NCI-H1092 (cell line): ENCODE results near the gene SAMD11.

Source experiments
- DNase-seq: peaks from one replicate; lab custom pipeline; 2025; lab: John Stamatoyannopoulos, UW

Gene SAMD11

DNA sequence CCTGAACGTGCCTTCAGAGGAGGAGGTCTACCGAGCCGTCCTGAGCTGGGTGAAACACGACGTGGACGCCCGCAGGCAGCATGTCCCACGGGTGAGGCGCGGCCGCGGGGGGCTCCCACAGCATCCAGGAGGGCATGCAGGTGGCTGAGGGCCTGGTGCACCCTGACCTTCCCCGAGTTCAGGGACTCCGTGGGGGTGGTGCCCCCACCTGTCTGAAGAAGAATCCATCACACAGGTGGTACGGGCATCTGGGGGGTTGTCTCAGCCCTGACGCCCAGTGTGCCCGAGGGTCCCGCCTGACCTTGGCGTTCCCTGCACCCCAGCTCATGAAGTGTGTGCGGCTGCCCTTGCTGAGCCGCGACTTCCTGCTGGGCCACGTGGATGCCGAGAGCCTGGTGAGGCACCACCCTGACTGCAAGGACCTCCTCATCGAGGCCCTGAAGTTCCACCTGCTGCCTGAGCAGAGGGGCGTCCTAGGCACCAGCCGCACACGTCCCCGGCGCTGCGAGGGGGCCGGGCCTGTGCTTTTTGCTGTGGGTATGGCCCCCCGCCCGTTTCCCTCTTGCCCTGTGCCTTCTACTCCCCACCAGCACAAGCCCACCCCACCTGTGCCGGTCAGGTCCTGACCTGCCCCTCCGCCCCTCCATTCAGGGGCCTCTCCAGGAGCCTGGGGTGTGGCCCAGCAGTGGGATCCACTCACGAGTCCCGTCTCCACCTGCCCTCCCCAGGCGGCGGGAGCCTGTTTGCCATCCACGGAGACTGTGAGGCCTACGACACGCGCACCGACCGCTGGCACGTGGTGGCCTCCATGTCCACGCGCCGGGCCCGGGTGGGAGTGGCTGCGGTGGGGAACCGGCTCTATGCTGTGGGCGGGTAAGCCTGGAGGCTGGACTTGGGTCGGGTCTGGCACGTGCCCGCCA, 38.9 kb downstream of the SAMD11 start:
- no peak for DNase-seq

DNA sequence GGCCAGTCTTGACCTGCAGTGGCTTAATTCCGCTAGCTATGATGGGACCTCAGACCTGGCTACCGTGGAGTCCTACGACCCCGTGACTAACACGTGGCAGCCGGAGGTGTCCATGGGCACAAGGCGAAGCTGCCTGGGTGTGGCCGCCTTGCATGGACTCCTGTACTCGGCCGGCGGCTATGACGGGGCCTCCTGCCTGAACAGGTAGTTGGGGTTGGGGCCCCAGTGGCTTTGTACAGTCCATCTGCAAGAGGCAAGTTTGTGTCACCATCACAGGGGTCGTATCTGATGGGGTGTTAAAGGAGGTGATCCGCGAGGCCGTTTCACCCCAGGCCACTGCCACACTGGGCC, 39.6 kb downstream of the SAMD11 start:
- DNase-seq, result no peak

DNA sequence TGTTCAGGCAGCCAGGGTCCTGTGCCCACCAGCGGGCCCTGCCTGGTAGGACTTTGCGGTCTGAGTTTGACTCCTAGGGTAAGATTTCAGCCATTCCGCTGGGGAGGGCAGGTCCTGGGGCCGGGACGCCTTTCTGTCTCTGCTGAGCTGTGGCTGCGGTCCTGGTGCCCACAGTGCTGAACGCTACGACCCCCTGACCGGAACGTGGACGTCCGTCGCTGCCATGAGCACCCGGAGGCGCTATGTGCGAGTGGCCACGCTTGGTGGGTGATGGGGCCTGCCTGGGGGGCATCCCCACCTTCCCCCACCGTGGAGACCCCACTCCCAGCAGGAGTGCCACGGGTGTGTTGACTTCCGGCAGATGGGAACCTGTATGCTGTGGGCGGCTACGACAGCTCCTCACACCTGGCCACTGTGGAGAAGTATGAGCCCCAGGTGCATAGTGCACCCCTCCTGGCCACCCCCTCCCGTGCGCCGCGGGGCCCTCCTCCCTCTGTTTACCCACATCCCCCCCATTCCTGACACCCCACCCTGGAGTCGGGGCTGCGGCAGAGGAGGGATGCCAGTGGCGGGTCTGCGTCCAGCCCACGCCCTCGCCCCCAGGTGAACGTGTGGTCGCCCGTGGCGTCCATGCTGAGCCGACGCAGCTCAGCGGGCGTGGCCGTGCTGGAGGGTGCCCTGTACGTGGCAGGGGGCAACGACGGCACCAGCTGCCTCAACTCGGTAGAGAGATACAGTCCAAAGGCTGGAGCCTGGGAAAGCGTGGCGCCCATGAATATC, 40.2 kb downstream of the SAMD11 start:
- DNase-seq, result no peak

DNA sequence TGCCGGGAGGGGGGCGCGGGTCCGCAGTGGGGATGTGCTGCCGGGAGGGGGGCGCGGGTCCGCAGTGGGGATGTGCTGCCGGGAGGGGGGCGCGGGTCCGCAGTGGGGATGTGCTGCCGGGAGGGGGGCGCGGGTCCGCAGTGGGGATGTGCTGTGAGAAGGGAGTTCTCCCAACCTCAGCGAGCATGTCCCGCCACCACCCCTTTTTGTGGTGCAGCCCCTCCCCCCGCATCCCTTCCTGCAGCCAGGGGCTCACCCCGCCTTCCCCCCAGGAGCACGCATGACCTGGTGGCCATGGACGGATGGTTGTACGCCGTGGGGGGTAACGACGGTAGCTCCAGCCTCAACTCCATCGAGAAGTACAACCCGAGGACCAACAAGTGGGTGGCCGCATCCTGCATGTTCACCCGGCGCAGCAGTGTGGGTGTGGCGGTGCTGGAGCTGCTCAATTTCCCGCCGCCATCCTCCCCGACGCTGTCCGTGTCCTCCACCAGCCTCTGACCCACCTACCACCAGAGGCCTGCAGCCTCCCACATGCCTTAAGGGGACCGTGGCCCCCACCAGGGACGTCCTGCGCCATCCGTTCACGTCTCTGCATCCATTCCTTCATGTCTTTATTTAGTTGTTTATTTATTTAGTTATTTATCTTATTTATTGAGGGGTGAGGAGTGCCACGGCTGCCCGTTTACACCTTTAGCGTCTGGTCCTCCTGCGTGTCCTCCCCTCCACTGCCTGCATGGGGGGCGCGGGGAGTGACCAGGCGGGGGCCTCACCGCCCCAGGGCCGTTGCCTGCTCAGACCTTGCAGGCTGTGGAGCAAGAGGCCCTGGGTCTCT, 41.2 kb downstream of the SAMD11 start:
- DNase-seq, result no peak

DNA sequence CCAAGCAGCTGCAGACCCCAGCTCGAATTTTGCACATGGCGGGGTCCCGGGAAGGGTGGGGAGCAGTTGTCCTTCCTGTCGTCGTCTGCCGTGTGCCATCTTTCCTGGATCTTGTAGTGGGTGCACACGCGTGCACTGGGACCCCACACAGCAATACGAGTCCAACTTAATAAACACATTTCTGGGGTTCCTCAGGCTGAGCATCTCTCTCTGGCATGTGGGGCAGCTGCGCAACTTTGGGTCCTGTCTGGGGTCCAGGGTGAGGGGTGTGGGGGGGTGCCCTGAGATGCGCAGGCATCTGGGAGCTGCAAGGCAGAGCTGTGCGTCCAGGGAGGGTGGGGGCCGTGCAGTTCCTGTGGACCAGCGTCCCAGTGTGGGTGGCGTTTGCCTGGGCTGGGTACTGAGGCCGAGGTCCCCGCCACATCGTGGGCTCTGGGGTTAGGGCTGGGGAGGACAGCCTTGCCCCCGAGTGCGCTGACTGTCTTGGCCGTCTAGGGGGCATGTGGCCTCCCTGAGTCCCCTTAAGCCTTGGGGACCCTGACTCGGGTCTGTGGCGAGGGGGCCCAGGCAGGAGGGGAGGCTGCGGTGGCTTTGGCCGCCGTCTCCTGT, 41.9 kb downstream of the SAMD11 start:
- no peak for DNase-seq

DNA sequence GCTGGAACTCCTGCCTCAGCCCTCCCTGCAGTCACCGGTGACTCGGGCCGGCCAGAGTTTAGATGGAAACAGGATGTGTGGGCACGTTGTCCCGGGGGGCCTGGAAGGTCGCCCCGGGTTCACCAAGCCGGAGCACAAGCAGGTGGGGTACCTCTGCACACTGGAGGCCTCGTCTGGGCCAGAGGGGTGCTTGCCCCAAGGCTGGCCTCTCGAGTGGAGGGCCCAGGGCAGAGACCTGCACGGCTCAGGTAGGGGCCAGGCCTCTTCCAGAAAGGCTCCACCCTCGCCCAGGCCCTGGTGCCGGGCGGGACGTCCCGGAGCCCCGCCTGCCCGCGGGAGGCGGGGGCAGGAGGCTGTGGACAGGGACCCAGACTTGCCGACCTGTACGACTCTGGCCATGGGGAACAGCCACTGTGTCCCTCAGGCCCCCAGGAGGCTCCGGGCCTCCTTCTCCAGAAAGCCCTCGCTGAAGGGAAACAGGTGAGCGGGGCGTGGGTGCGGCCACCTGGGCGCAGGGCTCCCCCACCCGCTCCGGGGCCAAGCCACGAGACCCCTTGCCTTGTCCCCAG, 42.5 kb downstream of the SAMD11 start, which contains the start of gene PLEKHN1:
Gene PLEKHN1, plus strand, starts transcription at position 348 of the 569 bp plus-strand sequence. Its CDS starts 50 bp downstream, at position 398.
- no peak for DNase-seq

DNA sequence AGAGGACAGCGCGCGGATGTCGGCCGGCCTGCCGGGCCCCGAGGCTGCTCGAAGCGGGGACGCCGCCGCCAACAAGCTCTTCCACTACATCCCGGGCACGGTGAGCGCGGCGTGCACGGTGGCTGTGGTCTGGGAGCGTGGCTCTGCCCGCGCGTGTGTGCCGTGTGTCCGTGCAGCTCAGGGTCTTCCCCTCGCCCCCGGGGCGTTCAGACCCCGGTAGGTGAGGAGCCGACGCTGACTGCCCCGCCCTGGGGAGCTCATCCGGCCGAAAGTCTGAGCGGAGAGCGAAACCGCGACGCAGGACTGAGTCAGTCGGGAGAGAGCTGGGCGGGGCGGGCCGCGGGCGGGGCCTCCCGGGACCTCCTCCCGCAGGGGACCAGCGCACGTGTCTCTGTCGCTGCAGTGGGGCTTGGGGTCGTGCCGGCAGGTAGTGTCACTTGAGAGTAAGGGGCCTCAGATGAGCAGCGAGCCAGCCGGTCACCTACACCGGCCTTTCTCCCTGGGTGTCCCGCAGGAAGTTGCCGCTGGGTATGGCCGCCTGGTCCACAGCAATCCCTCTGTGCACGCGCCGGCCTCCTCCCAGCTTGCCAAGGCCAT, 43.1 kb downstream of the SAMD11 start:
- no peak for DNase-seq

DNA sequence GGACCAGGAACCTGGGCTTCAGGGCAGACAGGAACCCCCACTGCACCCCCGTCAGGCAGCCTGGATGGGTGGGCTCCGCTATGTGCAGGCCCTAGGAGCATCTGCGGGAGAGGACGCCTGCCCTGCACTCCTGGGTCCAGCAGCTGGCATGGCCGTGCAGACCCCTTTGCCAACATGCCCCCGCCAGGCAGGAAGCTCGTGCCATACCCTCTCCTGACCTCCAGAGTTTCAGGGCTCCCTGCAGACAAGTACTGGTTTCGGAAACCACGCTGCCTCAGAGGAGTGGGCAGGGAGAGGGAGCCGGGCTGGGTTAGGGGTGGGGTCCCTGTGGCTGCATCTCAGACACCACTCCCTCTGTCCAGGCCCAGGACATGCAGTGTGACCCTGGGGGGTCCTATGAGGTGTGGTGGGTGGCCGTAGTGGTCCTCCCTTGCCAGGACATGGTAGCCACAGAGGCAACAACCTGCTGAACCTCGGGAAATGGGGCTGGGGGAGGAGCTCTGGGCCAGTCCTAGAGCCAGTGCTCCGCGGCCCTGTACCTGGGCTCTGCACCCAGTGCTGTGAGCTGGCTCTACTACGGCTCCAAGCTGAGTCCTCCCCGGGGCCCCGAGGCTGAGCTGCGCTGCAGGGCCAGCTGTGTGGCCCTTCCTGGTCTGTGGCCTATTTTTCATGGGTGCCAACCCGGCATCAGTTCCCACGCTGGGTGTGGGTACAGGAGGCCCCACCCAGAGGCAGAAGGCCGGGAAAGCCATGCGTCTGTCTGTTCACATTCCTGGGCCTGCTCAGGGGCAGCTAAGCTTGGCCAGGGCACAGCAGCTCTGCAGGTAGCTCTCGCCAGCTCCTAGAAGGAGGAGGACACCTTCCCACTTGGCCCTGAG, 44.0 kb downstream of the SAMD11 start:
- no peak for DNase-seq

DNA sequence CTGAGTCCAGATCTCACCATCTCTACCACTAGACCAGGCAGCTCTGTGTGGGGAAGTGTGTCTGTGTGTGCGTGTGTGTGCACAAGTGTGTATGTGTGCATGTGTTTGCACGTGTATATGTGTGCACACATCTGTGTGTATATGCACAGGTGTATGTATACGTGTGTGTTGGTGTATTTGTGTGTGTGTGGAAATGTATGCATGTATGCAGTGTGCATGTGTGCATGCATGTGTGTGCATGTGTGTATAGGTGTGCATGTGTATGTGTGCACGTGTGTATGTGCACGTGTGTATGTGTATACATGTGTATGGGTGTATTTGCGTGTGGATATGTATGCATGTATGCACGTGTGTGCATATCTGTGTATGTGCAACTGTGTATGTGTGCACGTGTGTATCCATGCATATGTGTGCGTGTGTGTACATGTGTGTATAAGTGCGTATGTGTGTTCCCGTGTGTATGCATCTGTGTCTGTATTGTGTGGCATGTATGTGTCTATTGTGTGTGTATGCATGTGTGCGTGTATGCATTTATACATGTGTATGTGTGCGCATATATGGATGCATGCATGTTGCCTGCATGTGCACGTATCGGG, 45.6 kb downstream of the SAMD11 start:
- DNase-seq, result no peak

DNA sequence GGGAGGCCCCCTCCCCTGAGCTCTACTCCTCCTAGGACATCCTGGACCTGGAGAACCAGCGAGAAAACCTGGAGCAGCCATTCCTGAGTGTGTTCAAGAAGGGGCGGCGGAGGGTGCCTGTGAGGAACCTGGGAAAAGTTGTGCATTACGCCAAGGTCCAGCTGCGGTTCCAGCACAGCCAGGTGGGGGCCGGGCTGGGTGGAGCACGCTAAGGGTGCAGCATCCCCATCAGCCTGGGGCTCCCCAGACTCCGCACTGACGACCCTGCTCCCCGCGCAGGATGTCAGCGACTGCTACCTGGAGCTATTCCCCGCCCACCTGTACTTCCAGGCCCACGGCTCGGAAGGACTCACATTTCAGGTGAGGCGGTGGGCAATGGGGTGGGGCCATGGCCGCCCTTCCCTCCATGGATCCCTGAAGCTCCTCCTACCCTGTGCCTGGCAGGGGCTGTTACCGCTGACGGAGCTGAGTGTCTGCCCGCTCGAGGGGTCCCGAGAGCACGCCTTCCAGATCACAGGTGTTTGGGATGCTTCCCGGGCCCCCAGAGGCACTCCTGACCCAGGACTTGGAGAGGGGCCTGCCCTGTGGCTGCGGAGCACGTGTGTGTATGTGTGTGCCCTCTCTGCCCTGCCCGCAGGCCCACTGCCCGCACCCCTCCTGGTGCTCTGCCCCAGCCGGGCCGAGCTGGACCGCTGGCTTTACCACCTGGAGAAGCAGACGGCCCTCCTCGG, 46.7 kb downstream of the SAMD11 start:
- DNase-seq, result no peak

DNA sequence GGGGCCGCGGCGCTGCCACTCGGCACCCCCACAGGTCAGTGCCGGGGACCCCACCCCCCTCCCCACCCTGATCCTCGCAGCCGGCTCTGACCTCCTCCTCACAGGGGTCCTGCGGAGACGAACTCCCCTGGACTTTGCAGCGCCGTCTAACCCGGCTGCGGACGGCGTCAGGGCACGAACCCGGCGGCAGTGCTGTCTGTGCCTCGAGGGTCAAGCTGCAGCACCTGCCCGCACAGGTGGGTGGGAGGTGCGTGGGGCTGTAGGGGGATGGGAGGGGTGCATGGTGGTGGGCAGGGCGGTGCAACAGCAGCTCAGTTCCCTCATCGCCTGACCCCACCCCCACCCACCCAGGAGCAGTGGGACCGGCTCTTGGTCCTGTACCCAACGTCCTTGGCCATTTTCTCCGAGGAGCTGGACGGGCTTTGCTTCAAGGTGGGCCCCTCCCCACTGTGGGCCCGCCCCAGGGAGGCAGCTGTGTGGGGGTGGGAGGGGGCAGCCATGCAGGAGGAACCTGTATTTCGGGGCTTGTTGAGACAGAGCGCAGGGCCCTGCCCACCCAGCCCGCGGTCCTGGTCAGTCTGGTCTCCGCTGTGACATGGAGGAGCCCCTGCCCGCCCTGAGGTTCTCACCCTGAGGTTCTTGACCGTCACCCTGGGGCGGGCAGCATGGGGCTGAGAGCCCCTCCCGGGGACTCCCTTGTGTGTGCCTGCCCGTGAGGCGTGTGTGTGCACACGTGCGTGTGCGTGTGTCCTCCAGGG, 47.4 kb downstream of the SAMD11 start:
- no peak for DNase-seq

DNA sequence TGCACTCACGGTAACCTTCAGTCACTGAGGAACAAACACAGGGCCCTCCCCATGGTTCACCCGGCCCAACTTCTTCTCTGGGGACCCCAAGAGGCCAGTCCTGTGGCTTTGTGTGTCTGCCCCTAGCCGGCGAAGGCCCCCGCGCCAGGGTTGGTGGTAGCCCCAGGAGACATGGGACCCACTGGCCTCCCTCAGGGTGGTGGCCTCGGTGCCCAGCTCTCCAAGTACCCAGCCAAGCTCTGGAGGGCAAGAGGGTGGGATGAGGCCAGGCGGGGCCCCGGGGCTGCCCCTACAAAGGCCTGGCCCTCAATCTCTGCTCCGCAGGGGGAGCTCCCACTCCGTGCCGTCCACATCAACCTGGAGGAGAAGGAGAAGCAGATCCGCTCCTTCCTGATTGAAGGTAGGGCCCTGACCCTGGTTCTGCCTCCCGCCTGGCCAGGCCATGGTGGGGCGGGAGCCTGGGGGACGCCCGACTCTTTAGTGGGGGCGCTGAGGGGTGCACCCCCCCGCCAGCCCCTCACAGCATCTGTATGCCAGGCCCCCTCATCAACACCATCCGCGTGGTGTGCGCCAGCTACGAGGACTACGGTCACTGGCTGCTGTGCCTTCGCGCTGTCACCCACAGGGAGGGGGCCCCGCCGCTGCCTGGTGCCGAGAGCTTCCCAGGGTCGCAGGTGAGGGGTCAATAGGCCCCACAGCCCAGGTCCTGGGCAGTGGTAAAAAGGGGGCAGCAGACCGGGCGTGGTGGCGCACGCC, 48.2 kb downstream of the SAMD11 start:
- no peak for DNase-seq

DNA sequence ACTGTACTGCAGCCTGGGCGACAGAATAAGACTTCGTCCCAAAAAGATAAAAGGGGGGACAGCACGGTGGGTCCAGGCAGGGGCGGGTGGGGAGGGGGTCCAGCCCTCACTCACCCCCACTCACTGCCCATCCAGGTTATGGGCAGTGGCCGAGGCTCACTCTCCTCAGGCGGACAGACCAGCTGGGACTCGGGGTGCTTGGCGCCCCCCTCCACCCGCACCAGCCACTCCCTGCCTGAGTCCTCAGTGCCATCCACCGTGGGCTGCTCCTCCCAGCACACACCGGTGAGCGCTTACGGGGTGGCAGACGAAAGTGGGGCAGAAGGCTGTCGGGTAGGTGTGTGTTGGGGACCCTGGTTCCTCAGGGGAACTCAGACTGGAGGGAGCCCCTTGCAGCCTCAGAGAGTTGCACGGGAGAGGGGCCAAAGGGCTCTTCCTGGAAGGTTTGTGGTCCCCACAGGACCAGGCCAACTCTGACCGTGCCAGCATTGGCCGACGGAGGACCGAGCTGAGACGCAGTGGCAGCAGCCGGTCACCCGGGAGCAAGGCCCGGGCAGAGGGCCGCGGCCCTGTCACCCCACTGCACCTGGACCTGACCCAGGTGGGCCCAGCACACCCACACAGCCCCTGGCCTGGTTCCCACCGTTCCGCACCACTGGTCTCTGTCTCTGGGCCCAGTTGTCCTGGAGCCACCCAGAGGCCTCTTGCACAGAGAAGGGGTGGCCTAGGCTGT, 49.2 kb downstream of the SAMD11 start:
- no peak for DNase-seq

DNA sequence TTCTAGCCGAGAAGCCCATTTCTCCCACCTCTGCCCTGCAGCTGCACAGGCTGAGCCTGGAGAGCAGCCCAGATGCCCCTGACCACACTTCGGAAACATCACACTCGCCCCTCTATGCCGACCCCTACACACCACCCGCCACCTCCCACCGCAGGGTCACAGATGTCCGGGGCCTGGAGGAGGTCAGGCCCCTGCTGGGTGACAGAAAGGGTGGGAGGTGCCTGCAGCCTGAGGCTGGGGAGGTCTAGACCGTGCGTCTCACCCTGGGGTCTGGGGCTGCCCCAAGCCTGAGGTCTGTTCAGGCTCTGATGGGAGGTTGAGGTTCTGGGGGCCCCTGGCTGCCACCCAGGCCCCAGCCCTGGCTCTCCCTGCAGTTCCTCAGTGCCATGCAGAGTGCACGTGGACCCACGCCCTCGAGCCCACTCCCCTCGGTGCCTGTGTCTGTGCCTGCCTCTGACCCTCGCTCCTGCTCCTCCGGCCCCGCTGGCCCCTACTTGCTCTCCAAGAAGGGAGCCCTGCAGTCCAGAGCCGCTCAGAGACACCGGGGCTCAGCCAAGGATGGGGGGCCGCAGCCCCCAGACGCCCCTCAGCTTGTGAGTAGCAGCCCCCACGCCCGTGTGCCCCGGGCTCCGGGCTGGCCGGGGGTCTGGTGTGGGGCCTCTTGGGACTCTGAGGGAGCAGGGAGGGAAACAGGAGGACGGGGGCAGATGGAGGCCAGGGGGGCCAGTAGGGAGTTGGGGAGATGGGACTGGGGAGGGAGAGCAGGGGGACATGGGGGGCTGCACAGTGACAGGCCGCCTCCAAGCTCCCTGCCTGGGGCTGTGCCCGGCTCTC, 50.0 kb downstream of the SAMD11 start:
- no peak for DNase-seq

DNA sequence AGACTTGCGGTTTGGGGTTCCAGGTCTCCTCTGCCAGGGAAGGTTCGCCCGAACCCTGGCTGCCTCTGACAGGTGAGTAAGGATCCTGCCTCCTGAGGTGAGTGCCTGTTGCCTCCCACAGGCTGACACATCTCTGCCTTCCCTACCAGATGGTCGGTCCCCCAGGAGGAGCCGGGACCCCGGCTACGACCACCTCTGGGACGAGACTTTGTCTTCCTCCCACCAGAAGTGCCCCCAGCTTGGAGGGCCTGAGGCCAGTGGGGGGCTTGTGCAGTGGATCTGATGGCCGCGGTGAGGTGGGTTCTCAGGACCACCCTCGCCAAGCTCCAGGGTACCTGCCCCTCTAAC, 50.5 kb downstream of the SAMD11 start:
- DNase-seq, result no peak
